ENCODE results near the gene SLC22A12.

- TF ChIP-seq, protein P1, sequence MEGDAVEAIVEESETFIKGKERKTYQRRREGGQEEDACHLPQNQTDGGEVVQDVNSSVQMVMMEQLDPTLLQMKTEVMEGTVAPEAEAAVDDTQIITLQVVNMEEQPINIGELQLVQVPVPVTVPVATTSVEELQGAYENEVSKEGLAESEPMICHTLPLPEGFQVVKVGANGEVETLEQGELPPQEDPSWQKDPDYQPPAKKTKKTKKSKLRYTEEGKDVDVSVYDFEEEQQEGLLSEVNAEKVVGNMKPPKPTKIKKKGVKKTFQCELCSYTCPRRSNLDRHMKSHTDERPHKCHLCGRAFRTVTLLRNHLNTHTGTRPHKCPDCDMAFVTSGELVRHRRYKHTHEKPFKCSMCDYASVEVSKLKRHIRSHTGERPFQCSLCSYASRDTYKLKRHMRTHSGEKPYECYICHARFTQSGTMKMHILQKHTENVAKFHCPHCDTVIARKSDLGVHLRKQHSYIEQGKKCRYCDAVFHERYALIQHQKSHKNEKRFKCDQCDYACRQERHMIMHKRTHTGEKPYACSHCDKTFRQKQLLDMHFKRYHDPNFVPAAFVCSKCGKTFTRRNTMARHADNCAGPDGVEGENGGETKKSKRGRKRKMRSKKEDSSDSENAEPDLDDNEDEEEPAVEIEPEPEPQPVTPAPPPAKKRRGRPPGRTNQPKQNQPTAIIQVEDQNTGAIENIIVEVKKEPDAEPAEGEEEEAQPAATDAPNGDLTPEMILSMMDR (IDR thresholded peaks at IDR 0.05; ENCODE audit: low read depth, low read length) = no peak
- TF ChIP-seq POLR2A (IDR thresholded peaks at IDR 0.05; ENCODE audit: extremely low read depth, insufficient read length) (no peak), MAX (IDR thresholded peaks at IDR 0.05; ENCODE audit: low read depth, low read length) (no peak)
These were observed 45.4 kb upstream of the SLC22A12 start for GRCh38 chr11:64545619-64546018.

Data from NB4 (cell line).